Fibroblast of the conjunctiva (primary cell): Measurements from ENCODE around the gene TRABD2B.

Source experiments
- DNase-seq: peaks from one replicate; pipeline ENCODE4 v3.0.0-alpha.2; 2010; ENCODE audit warnings: low read depth

The TRABD2B gene

GRCh38 chr1:47795102-47795501 is 202.1 kb downstream of the TRABD2B start:
- no peak for DNase-seq

DNA sequence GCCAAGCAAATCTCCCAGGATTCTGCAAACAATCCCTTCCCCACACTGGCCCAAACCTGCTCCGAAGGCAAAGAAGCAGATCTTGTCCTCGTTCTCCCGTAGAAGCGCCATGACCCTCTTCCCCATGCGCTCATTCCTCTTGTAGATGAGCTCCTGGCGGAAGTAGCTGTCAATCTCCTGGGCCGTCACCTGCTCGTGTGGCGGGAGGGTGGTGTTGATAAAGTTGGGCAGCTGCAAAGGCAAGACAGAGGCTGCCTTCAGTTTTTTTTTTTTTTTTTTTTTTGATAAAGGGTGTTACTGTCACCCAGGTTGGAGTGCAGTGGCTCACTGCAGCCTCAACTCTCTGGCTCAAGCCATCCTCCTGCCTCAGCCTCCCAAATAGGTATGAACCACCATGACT is 202.7 kb downstream of the TRABD2B start:
- DNase-seq = no peak

- DNase-seq = no peak
Measured at GRCh38 chr1:47794081-47794480, 203.1 kb downstream of the TRABD2B start.

- no peak for DNase-seq
Measured at GRCh38 chr1:47793563-47793962, 203.6 kb downstream of the TRABD2B start.

DNA sequence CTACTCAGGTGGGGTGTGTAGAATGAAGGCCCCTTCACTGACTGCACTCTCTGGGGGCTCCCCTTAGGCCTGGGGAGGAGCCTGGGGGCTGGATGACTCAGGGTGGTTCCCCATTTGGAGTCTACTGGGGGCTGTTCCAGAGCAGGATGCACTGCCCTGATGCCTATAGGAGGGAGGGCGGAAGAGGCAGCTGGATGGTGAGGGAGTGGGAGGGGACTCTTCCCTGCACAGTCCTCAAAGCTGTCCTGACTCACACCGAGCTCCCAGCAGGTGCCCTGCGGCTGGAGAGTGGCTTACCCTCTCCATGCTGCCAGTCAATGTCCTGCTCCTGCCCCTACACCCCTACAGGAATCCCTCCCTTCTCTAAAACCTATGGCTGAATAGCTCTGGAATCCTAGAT is 204.4 kb downstream of the TRABD2B start:
- no peak for DNase-seq

GRCh38 chr1:47791879-47792608 is 205.1 kb downstream of the TRABD2B start:
- no peak for DNase-seq

GRCh38 chr1:47788761-47789160 is 208.4 kb downstream of the TRABD2B start:
- DNase-seq = no peak

DNA sequence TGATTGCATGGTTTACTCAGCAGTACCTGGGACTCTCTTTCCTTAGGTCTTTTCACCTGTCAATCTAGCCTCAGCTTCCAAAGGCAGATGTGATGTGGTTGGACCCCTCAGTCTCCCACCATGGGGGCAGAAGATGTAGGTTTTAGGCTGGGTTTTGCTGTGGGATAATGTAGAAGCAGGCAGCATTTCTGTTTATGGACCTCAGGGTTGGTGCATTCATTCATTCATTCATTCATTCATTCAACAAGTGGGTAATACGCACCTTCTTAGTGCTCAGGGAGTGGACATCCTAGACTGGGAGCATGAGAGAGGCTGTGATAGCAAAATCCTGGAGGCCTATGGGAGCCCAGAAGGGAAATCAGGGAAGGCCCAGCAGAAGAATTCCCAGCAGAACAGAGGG is 209.6 kb downstream of the TRABD2B start:
- no peak for DNase-seq

DNA sequence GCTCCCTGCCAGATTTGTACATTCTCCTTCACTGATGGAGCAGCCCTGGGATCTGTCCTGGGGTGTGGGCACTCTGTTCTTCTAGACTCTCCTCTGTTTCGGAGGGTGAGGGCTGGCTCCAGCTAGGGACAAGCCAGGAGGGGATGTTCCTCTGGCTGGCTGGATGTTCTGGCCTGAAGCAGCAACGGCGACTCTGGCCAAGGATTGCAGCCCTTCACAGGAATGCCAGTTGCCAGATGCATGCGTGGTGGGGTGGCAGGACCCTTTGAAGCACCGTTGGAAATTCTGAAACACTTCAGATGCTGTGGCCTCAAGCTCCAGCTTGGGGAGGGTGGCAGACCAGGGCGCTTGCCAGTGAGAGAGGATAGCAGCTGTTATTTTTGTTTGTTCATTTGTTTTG is 210.9 kb downstream of the TRABD2B start:
- DNase-seq = no peak

GRCh38 chr1:47785561-47786271 is 211.5 kb downstream of the TRABD2B start:
- no peak for DNase-seq

DNA sequence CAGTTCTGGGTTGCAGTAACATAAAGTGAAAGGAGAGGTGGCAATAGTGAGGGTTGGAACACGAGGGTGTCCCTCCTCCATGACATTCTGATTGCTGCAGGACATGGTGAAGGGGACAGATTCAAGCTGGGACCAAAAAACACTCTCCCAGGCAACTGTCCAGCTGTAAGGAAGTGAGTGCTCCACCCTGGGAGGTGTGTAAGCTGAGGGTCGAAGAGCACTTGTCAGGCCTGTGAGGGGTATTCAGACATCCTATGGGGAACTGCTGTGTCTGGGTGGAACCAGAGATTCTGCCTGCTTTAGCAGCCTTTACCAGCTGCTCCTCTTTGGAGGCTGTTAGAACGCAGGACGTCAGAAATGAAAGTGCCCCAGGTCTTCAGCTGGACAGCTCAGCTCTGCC is 212.1 kb downstream of the TRABD2B start:
- no peak for DNase-seq

DNA sequence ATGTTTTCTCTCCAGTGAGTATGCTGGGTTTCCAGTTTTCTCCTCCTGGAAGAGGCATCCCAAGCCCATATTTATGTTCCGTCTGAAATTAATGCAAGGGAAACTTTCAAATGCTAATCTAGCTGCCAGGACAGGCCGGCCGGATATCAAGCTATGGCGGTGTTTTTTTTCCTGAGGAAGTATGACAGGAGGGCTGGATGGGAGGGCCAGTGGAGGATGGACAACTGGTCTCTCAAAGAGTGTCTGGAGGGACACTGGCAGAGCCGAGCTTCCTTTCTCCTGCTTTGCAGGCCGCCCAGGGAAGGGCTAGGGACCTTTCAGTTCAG is 212.7 kb downstream of the TRABD2B start:
- no peak for DNase-seq

DNA sequence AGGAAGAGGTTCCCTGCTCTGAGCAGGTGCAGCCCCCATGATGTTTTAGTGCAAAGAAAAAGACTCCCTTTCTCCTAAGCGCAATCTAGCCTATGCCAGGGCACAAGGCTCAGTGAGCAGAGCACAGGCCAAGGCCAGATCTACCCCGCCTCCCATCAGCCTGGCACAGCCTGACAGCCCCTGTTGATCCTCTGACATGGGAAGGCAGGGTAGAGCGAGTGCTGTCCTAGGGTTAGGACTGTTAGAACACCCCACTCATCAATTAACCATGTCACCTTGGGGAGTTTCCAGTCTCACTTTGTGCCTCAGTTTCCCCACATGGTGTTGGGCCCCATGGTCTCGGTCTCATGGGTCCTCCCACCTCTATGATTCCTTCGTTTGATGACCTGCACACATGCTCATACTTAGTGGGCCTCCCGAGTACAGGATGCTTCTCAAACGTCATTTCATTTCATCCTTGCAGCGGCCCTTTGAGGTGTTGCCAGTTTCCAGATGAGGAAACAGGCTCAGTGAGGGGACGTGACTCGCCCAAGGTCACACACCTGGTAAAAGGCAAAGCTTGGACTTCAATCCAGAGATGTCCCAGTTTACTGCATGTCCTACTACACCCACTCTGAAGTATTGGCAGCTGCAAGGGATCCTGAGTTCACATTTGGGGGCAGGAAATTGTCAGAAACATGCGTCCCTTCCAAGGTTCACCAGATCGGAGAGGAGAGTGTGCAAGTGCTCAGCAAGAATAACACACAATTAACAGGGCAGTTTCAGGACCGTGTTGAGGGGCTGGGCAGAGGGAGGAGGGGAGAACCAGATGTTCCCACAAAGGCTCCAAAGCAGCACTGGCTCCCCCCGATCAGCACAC is 213.3 kb downstream of the TRABD2B start:
- DNase-seq = no peak

GRCh38 chr1:47782414-47783166 is 214.6 kb downstream of the TRABD2B start:
- DNase-seq = peak; percentile 28

GRCh38 chr1:47781171-47781959 is 215.8 kb downstream of the TRABD2B start:
- DNase-seq = no peak

GRCh38 chr1:47780469-47780995 is 216.7 kb downstream of the TRABD2B start:
- no peak for DNase-seq

- DNase-seq = no peak
Measured at GRCh38 chr1:47779613-47780012, 217.6 kb downstream of the TRABD2B start.

DNA sequence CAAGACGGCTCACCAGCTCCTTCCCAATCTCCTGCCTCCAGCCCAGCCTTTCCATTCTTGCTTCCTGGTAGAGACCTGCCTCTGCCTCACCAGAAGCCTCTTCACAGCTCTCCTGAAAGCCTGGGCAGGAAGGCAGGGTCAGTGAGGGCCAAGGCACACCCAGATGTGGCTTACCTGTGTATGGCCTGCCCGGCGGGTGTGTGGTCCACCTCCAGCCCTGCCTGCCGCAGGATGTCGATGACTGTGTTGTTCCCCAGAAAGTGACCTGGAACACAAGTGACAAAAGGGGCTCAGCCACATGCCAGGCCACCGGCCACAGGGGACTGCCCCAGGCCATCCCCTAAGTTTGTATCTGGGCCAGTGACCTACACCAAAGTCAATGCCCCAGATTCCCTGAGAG is 218.9 kb downstream of the TRABD2B start:
- no peak for DNase-seq

GRCh38 chr1:47777322-47777721 is 219.9 kb downstream of the TRABD2B start:
- no peak for DNase-seq

DNA sequence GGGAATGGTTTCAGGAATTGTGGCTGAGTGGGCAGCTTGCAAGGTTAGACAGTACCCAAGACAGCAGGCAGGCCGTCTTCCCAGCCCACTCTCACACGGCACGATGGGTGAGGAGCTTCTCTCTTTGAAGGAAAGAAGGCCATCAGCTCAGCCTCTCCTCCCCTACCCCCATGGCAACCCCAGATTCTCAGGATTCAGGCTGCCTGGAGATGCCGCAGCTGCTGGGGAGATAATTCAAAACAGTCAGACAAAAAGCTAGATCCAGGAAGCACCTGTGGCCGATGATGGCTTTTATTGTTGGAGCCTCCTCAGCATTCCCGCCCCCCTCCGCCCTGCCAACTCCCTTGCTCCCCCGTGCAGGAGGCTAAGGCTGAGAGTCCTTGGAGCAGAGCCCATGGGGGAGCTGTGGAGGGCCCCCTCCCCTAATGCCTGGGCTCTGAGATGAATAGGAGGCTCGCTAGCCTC is 220.5 kb downstream of the TRABD2B start:
- no peak for DNase-seq
